BE2C (cell line): ENCODE results near the gene CCDC60.

Experiments
- DNase-seq: peaks from one replicate; pipeline ENCODE4 v3.0.0-alpha.2; 2020
- H3K27me3 ChIP-seq: fragments of 250-450 bp; sonication (Bioruptor Pico); 2 replicates; pipeline ENCODE4 v1.5.1; 2020; ENCODE audit warnings: mild to moderate bottlenecking
- H3K36me3 ChIP-seq: fragments of 250-450 bp; sonication (Bioruptor Pico); 2 replicates; pipeline ENCODE4 v1.5.1; 2020; ENCODE audit warnings: mild to moderate bottlenecking
- H3K4me1 ChIP-seq: fragments of 250-450 bp; sonication (Bioruptor Pico); 2 replicates; pipeline ENCODE4 v1.5.1; 2020
- H3K4me3 ChIP-seq: 2 replicates; pipeline ENCODE4 v1.5.1; 2011; ENCODE audit warnings: low read depth, low read length
- H3K9me3 ChIP-seq: fragments of 250-450 bp; sonication (Bioruptor Pico); 2 replicates; pipeline ENCODE4 v1.5.1; 2020
- CTCF ChIP-seq: IDR thresholded peaks from 2 replicates; pipeline ENCODE4 v1.5.1; 2012; ENCODE audit warnings: mild to moderate bottlenecking, low read depth, low read length

Gene CCDC60

DNA sequence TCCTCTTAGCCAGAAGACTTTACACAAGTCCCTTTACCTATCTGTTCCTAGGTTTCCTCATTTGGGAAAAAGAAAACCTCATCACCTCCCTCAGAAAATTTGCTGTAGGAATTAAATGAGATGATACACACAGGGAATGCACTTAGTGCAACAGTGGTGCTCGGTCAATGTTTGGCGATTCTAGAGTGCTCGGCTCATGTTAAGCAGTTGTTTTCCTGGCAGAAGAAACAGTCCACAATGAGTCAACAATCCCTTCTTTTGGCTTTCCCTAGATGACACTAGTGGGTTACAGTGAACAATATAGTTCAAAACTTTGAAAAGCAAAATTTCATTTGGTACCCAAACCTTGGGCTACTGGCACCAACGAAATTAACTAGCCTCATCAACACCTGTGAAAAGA lies 255.1 kb downstream of the CCDC60 start:
- H3K4me1 ChIP-seq, result no peaks in the 10 kb centered on the region
- H3K4me3 ChIP-seq, result no peak overlapping the region
- peaks cover 29% of the 10 kb centered on the region for H3K27me3 ChIP-seq
- H3K36me3 ChIP-seq, result no peaks in the 10 kb centered on the region
- no peaks in the 10 kb centered on the region for H3K9me3 ChIP-seq
- DNase-seq, result no peak
- no peak for TF ChIP-seq CTCF
